WTC11 (cell line): Measurements from ENCODE around the gene DNAJB8.

Source experiments
- GRHL2 ChIP-seq: fragments of 250-450 bp; sonication (Bioruptor Pico); IDR thresholded peaks from 2 replicates; pipeline ENCODE4 v1.8.0; 2022; ENCODE audit warnings: mild to moderate bottlenecking, moderate library complexity; ENCODE audit not compliant: insufficient replicate concordance, severe bottlenecking
- JUN ChIP-seq: sonication (generic); formaldehyde crosslinking; IDR thresholded peaks from 2 replicates; pipeline ENCODE4 v1.8.0; 2023; ENCODE audit warnings: mild to moderate bottlenecking, missing genetic modification reagents
- SP1 ChIP-seq: sonication (generic); formaldehyde crosslinking; conservative IDR thresholded peaks from 2 replicates; pipeline ENCODE4 v1.8.1; 2022; ENCODE audit warnings: missing genetic modification reagents
- TEAD4 ChIP-seq: sonication (generic); formaldehyde crosslinking; IDR thresholded peaks from 2 replicates; pipeline ENCODE4 v1.8.0; 2022; ENCODE audit warnings: mild to moderate bottlenecking, missing genetic modification reagents
- ZNF281 ChIP-seq: sonication (generic); formaldehyde crosslinking; IDR thresholded peaks from 2 replicates; pipeline ENCODE4 v1.8.0; 2023; ENCODE audit warnings: mild to moderate bottlenecking, missing genetic modification reagents
- ZNF317 ChIP-seq: sonication (generic); formaldehyde crosslinking; IDR thresholded peaks from 2 replicates; pipeline ENCODE4 v1.8.1; 2023; ENCODE audit warnings: low read depth, mild to moderate bottlenecking, moderate library complexity, missing genetic modification reagents, borderline replicate concordance
- ZNF532 ChIP-seq: fragments of 250-450 bp; sonication (Bioruptor Pico); IDR thresholded peaks from 2 replicates; pipeline ENCODE4 v1.9.0; 2021; ENCODE audit warnings: mild to moderate bottlenecking, borderline replicate concordance
- TF ChIP-seq, protein P1 (sequence below): fragments of 200-600 bp; IDR thresholded peaks from 2 replicates; pipeline ENCODE4 v1.8.0; 2022; ENCODE audit warnings: antibody characterized with exemption
- TF ChIP-seq, protein P2 (sequence below): sonication (generic); formaldehyde crosslinking; IDR thresholded peaks from 2 replicates; pipeline ENCODE4 v1.8.0; 2022; ENCODE audit warnings: mild to moderate bottlenecking, missing genetic modification reagents
- TF ChIP-seq, protein P3 (sequence below): sonication (generic); formaldehyde crosslinking; IDR thresholded peaks from 2 replicates; pipeline ENCODE4 v1.8.1; 2022; ENCODE audit warnings: mild to moderate bottlenecking, moderate library complexity, missing genetic modification reagents
- TF ChIP-seq, protein P4 (sequence below): sonication (generic); formaldehyde crosslinking; IDR thresholded peaks from 2 replicates; pipeline ENCODE4 v1.8.0; 2022; ENCODE audit warnings: mild to moderate bottlenecking, missing genetic modification reagents
- TF ChIP-seq, protein P5 (sequence below): sonication (generic); formaldehyde crosslinking; IDR thresholded peaks from 2 replicates; pipeline ENCODE4 v1.8.1; 2022; ENCODE audit warnings: low read depth, missing genetic modification reagents, borderline replicate concordance

DNA sequence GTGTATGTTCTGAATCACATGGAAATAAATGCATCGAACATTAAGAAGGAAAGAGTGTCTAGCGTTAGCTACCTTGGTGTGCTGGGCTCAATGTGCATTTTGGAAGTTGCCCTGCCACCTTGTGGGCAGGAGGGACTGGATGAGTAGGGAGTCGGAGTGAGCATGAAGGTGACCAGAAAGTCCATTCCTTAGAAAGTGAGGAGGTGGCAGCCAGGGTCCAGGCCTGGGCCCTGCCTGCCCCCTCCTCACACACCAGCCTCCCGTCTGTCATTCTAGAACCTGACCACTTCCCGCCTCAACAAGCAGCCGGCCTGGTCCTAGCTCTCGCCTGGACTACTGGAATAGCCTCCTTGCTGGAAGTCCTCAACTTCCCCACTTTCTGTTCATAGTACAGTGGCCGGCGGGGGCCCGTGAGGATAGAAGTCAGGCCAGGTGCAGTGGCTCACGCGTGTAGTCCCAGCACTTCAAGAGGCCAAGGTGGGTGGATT is 36.5 kb upstream of the DNAJB8 start:
- TF ChIP-seq ZNF317 (CRISPR knock-in tag) (no peak), ZNF532 (CRISPR knock-in tag) (no peak), ZNF281 (CRISPR knock-in tag) (no peak), JUN (CRISPR knock-in tag) (no peak), SP1 (CRISPR knock-in tag) (no peak), TEAD4 (CRISPR knock-in tag) (no peak), GRHL2 (CRISPR knock-in tag) (no peak)
- TF ChIP-seq, protein P1, sequence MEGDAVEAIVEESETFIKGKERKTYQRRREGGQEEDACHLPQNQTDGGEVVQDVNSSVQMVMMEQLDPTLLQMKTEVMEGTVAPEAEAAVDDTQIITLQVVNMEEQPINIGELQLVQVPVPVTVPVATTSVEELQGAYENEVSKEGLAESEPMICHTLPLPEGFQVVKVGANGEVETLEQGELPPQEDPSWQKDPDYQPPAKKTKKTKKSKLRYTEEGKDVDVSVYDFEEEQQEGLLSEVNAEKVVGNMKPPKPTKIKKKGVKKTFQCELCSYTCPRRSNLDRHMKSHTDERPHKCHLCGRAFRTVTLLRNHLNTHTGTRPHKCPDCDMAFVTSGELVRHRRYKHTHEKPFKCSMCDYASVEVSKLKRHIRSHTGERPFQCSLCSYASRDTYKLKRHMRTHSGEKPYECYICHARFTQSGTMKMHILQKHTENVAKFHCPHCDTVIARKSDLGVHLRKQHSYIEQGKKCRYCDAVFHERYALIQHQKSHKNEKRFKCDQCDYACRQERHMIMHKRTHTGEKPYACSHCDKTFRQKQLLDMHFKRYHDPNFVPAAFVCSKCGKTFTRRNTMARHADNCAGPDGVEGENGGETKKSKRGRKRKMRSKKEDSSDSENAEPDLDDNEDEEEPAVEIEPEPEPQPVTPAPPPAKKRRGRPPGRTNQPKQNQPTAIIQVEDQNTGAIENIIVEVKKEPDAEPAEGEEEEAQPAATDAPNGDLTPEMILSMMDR = no peak
- TF ChIP-seq, protein P2, sequence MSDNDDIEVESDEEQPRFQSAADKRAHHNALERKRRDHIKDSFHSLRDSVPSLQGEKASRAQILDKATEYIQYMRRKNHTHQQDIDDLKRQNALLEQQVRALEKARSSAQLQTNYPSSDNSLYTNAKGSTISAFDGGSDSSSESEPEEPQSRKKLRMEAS = no peak
- TF ChIP-seq, protein P3, sequence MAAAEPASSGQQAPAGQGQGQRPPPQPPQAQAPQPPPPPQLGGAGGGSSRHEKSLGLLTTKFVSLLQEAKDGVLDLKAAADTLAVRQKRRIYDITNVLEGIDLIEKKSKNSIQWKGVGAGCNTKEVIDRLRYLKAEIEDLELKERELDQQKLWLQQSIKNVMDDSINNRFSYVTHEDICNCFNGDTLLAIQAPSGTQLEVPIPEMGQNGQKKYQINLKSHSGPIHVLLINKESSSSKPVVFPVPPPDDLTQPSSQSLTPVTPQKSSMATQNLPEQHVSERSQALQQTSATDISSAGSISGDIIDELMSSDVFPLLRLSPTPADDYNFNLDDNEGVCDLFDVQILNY (CRISPR knock-in tag) = no peak
- TF ChIP-seq, protein P4, sequence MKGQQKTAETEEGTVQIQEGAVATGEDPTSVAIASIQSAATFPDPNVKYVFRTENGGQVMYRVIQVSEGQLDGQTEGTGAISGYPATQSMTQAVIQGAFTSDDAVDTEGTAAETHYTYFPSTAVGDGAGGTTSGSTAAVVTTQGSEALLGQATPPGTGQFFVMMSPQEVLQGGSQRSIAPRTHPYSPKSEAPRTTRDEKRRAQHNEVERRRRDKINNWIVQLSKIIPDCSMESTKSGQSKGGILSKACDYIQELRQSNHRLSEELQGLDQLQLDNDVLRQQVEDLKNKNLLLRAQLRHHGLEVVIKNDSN (CRISPR knock-in tag) = no peak
- TF ChIP-seq, protein P5, sequence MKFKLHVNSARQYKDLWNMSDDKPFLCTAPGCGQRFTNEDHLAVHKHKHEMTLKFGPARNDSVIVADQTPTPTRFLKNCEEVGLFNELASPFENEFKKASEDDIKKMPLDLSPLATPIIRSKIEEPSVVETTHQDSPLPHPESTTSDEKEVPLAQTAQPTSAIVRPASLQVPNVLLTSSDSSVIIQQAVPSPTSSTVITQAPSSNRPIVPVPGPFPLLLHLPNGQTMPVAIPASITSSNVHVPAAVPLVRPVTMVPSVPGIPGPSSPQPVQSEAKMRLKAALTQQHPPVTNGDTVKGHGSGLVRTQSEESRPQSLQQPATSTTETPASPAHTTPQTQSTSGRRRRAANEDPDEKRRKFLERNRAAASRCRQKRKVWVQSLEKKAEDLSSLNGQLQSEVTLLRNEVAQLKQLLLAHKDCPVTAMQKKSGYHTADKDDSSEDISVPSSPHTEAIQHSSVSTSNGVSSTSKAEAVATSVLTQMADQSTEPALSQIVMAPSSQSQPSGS (CRISPR knock-in tag) = no peak
